Activated CD4-positive, alpha-beta memory T cell treated with anti-CD3 and anti-CD28 coated beads, Interleukin-2, amount 10 ng/mL, durations not matched to agents 7 days and 5 days (primary cell): ENCODE results near the gene UBIAD1. TPM values are rescaled to one million over a fixed set of nuclear protein-coding genes. Genes with fewer than 3 reads are reported as not detected.

Experiments used
- CTCF ChIA-PET: fragments of 350-600 bp; sonication (Branson Sonifier 250); formaldehyde crosslinking; loops from one replicate; lab custom pipeline; 2021; ENCODE audit warnings: antibody characterized with exemption, inconsistent platforms; lab: Charles Lee
- POLR2A ChIA-PET: fragments of 350-600 bp; sonication (Branson Sonifier 250); formaldehyde crosslinking; loops from one replicate; lab custom pipeline; 2021; ENCODE audit warnings: antibody characterized with exemption; lab: Charles Lee
- DNase-seq: peaks from one replicate; pipeline ENCODE4 v3.0.0-alpha.2; 2020
- H3K27ac Mint-ChIP-seq: one replicate; pipeline ENCODE4 v1.8.0; 2021; ENCODE audit warnings: mild to moderate bottlenecking, mixed read lengths
- H3K27me3 Mint-ChIP-seq: one replicate; pipeline ENCODE4 v1.8.0; 2021; ENCODE audit warnings: mixed read lengths
- H3K36me3 Mint-ChIP-seq: one replicate; pipeline ENCODE4 v1.8.0; 2021; ENCODE audit warnings: low read depth, mixed read lengths
- H3K4me1 Mint-ChIP-seq: one replicate; pipeline ENCODE4 v1.8.0; 2021; ENCODE audit warnings: mixed read lengths
- H3K4me3 Mint-ChIP-seq: one replicate; pipeline ENCODE4 v1.8.0; 2021; ENCODE audit warnings: mild to moderate bottlenecking, mixed read lengths
- H3K9me3 Mint-ChIP-seq: one replicate; pipeline ENCODE4 v1.8.0; 2021; ENCODE audit warnings: mixed read lengths
- total RNA-seq, 2 experiments: library from RNA; stranded (reverse); gene quantifications; one replicate each; pipeline ENCODE4 v1.2.3, GENCODE V29; 2021

The UBIAD1 gene
- total RNA-seq, 2 experiments from 2014 or later: 19.9 TPM

- H3K4me1 Mint-ChIP-seq: no peaks in the 10 kb centered on the region
- H3K27me3 Mint-ChIP-seq: peaks cover 24% of the 10 kb centered on the region
Measured at GRCh38 chr1:11337580-11338073, 64.6 kb downstream of the UBIAD1 start.

More at GRCh38 chr1:11337580-11338073, 64.6 kb downstream of the UBIAD1 start:
- Mint-ChIP-seq H3K36me3 (no peaks in the 10 kb centered on the region), H3K9me3 (no peaks in the 10 kb centered on the region), H3K27ac (no peak overlapping the region), H3K4me3 (no peak overlapping the region)
- ChIA-PET CTCF (interaction anchor here (0.8 to 1.2 kb wide), 2 partner anchors 304 to 326 kb away, joined by 3 to 4 read pairs; partner anchors contain the start of gene FBXO6), POLR2A (no interaction called here)
- peak; percentile 72 for DNase-seq

Other genes with a start within 250 kb of the UBIAD1 start
- gene MASP2, start 226.0 kb upstream of the UBIAD1 start, total RNA-seq: not detected
- gene SRM, start 213.2 kb upstream of the UBIAD1 start, total RNA-seq: 10 to 100 TPM; 69.3 to 72.1 TPM
- 10 to 100 TPM; 65.8 to 67.6 TPM for gene EXOSC10, start 173.3 kb upstream of the UBIAD1 start, total RNA-seq
- gene ANGPTL7, start 83.8 kb upstream of the UBIAD1 start, total RNA-seq: not detected
- gene MTOR, start 10.6 kb upstream of the UBIAD1 start, total RNA-seq: 10 to 100 TPM; 32.9 to 36.2 TPM
- under 1 TPM; 0.18 to 0.38 TPM for gene DISP3, start 206.0 kb downstream of the UBIAD1 start, total RNA-seq